Gastroesophageal sphincter (tissue), 4 donors: ENCODE measurements around the gene EIF4A3. TPM values are rescaled to one million over a fixed set of nuclear protein-coding genes. Genes with fewer than 3 reads are reported as not detected.
A peak's percentile ranks its signal among the peaks of the same experiment; 100 is the strongest.

Experiments
- ATAC-seq: fragments of 150-250 bp; one replicate; pipeline ENCODE4 v1.9.1; 2016; ENCODE audit warnings: mild to moderate bottlenecking, moderate library complexity
- H3K27ac ChIP-seq, 4 donors: fragments of 200-600 bp; sonication (generic) in 3 of 4; 1 replicate in 3 of 4; 2 replicates in 1 of 4; pipeline ENCODE4 v1.5.1; 2016 to 2019
- H3K27me3 ChIP-seq: fragments of 200-600 bp; sonication (generic); one replicate; pipeline ENCODE4 v1.5.1; 2019
- H3K36me3 ChIP-seq, 2 donors: fragments of 200-600 bp; sonication (generic); one replicate each; pipeline ENCODE4 v1.5.1; 2019; ENCODE audit warnings: control low read depth in 1 of 2
- H3K4me1 ChIP-seq, 3 donors: fragments of 200-600 bp; sonication (generic); 1 replicate in 2 of 3; 2 replicates in 1 of 3; pipeline ENCODE4 v1.5.1; 2016 to 2019; ENCODE audit warnings: control low read depth in 2 of 3
- H3K4me3 ChIP-seq, 2 donors: fragments of 200-600 bp; sonication (generic); one replicate each; pipeline ENCODE4 v1.5.1; 2019; ENCODE audit warnings: mild to moderate bottlenecking in 1 of 2, moderate library complexity in 1 of 2
- H3K9me3 ChIP-seq, 3 donors: fragments of 200-600 bp; sonication (generic); one replicate each; pipeline ENCODE4 v1.5.1; 2017 to 2019; ENCODE audit warnings: control low read depth in 2 of 3
- CTCF ChIP-seq, 4 experiments: fragments of 200-600 bp in 2 of 4; fragments of 450-650 bp in 2 of 4; sonication (generic) in 1 of 4; IDR thresholded peaks; one replicate each; pipeline ENCODE4 v1.5.1; 2017 to 2019; ENCODE audit warnings: antibody characterized with exemption in 4 of 4, mild to moderate bottlenecking in 2 of 4, moderate library complexity in 2 of 4
- EP300 ChIP-seq: sonication (generic); formaldehyde crosslinking; IDR thresholded peaks from one replicate; pipeline ENCODE4 v1.6.1; 2017; ENCODE audit warnings: antibody characterized with exemption, mild to moderate bottlenecking
- POLR2A ChIP-seq, 2 donors: fragments of 450-650 bp; IDR thresholded peaks; one replicate each; pipeline ENCODE4 v1.6.1; 2017; ENCODE audit warnings: antibody characterized with exemption in 2 of 2, mild to moderate bottlenecking in 2 of 2, moderate library complexity in 1 of 2
- POLR2AphosphoS5 ChIP-seq: sonication (generic); formaldehyde crosslinking; IDR thresholded peaks from one replicate; pipeline ENCODE4 v1.6.1; 2017; ENCODE audit warnings: antibody characterized with exemption
- WGBS, 2 donors: methylation state at CpG; one replicate each; pipeline ENCODE4 v1.1.5; 2018; ENCODE audit warnings: low coverage in 1 of 2; 5-methylcytosine and 5-hydroxymethylcytosine counted together
- total RNA-seq, 4 donors: library from RNA; depleted of rRNA; stranded (reverse); fragments of >200 nt; gene quantifications; one replicate each; pipeline ENCODE4 v1.1.0, GENCODE V29; 2016

Gene EIF4A3
- total RNA-seq, 4 donors from 2014 or later: 37.9 to 61.6 (median 49.0) TPM

DNA sequence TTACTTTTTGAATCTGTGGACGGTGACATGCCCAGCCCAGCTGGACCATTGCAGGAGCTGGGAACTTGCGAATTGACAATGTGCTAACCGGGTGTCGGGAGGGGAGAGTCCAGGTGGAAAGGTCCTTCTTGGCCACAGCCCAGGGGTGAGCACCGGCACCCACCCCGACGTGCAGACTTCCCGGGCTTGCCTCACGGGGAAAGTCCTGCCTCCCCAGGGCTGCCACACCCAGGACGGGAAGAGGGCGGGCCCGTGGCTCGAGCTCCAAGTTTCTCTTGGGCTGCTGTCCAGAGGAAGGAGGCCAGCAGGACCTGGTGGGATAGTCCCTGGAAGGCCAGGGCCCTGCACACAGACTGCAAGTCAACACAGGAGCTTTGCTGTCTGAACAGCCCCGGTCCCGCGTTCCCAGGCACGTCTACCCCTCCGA, 40.6 kb upstream of the EIF4A3 start:
- 30 to 57% methylated on average over 2 to 5 of the region's 18 CpGs for whole genome bisulfite sequencing, 2 donors

GRCh38 chr17:80187090-80187489, 40.2 kb upstream of the EIF4A3 start:
- H3K9me3 ChIP-seq: no peaks in the 10 kb centered on the region
- WGBS, 2 donors: 67 to 75% methylated on average over 13 to 16 of the region's 16 CpGs
- no peaks in the 10 kb centered on the region for H3K36me3 ChIP-seq
- H3K27me3 ChIP-seq: peaks cover 51% of the 10 kb centered on the region
- H3K27ac ChIP-seq: peak overlapping the region in 1 of 4 donors; percentile 20
- peak; percentile 53 for ATAC-seq
- H3K4me3 ChIP-seq: no peak overlapping the region
- H3K4me1 ChIP-seq: peaks cover 0 to 21% (median 0%) of the 10 kb centered on the region in 3 donors
- TF ChIP-seq CTCF (IDR thresholded peaks at IDR 0.05) (no peak), EP300 (no peak), POLR2A (IDR thresholded peaks at IDR 0.05) (no peak), POLR2AphosphoS5 (no peak)

More for the DNA sequence above, 40.6 kb upstream of the EIF4A3 start:
- peaks cover 0 to 22% (median 0%) of the 10 kb centered on the region in 3 donors for H3K4me1 ChIP-seq
- H3K36me3 ChIP-seq: no peaks in the 10 kb centered on the region
- no peak overlapping the region for H3K4me3 ChIP-seq
- peaks cover 48% of the 10 kb centered on the region for H3K27me3 ChIP-seq
- peak; percentile 83 for ATAC-seq
- TF ChIP-seq CTCF (IDR thresholded peaks at IDR 0.05) (no peak), EP300 (no peak), POLR2A (IDR thresholded peaks at IDR 0.05) (no peak), POLR2AphosphoS5 (no peak)
- peak overlapping the region in 1 of 4 donors; percentile 20 for H3K27ac ChIP-seq
- no peaks in the 10 kb centered on the region for H3K9me3 ChIP-seq

DNA sequence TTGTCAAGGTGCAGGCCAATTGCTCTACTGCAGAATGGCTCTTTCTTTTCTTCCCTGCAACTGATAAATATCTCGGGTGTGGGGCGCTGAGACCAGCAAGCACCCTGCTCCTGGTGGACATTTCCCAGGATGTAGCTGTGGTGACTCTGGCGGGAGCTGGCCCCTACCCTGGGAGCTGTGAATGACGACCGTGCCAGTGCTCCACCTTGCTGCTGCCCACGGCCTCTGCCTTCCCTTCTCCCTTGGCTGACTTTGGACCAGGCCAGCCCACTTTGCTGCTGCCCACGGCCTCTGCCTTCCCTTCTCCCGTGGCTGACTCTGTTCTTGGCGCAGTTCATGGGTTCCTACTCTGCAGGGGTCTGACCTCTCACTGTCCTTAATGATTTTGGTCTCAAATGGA, 39.0 kb upstream of the EIF4A3 start:
- TF ChIP-seq EP300 (no peak), CTCF (IDR thresholded peaks at IDR 0.05) (no peak), POLR2A (IDR thresholded peaks at IDR 0.05) (no peak), POLR2AphosphoS5 (no peak)
- no peak overlapping the region for H3K27ac ChIP-seq
- H3K27me3 ChIP-seq: peaks cover 55% of the 10 kb centered on the region
- WGBS, 2 donors: 63% methylated on average over 4 of the region's 9 CpGs; no CpG with 5 or more reads in 1 of the 2 donors
- H3K9me3 ChIP-seq: no peaks in the 10 kb centered on the region
- no peak overlapping the region for H3K4me3 ChIP-seq
- H3K36me3 ChIP-seq: no peaks in the 10 kb centered on the region
- H3K4me1 ChIP-seq: peaks cover 0 to 10% (median 0%) of the 10 kb centered on the region in 3 donors
- ATAC-seq: no peak

DNA sequence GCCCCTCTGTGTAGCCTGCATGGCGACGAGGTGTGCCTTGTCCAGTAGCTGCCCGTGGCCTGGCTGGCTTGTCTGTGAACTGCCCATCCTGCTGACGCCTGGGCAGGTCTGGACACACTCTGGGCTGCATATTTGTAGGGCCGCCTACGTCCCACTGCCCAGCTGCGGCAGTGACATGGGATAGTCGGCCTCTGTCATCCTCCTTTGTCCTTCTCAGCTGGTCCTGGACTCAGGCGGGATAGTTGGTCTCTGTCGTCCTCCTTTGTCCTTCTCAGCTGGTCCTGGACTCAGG, 37.4 kb upstream of the EIF4A3 start:
- no peak for ATAC-seq
- Histone ChIP-seq H3K27ac (no peak overlapping the region), H3K9me3 (no peaks in the 10 kb centered on the region), H3K27me3 (peaks cover 52% of the 10 kb centered on the region), H3K4me3 (no peak overlapping the region), H3K36me3 (no peaks in the 10 kb centered on the region), H3K4me1 (peaks cover 0 to 10% (median 0%) of the 10 kb centered on the region in 3 donors)
- 72% methylated on average over 8 of the region's 10 CpGs; no CpG with 5 or more reads in 1 of the 2 donors for WGBS, 2 donors
- TF ChIP-seq POLR2AphosphoS5 (no peak), CTCF (IDR thresholded peaks at IDR 0.05) (no peak), POLR2A (IDR thresholded peaks at IDR 0.05) (no peak), EP300 (no peak)

DNA sequence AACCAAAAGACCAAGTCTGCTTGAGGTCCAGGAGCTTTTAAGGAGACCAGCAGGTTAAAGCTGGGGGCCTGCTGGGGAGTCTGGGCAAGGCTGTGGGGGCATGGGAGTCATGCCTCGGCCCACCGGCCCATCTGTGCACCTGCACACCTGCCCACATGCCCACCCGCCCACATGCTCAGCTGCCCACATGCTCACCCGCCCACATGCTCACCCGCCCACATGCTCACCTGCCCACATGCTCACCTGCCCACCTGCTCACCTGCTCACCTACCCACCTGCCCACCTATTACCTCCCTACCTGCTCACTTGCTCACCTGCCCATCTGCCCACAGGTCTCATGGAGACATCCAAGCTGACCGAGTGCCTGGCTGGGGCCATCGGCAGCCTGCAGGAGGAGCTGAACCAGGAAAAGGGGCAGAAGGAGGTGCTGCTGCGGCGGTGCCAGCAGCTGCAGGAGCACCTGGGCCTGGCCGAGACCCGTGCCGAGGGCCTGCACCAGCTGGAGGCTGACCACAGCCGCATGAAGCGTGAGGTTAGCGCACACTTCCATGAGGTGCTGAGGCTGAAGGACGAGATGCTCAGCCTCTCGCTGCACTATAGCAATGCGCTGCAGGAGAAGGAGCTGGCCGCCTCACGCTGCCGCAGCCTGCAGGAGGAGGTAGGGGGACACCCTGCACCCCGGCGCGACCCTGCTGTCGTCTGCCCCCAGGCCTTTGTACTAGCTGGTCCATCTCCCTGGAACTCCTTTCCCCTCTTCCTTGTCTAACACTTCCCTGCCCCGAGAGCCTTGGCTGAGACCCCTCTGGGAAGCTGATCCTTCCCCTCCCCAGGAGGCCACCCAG, 36.9 kb upstream of the EIF4A3 start:
- TF ChIP-seq EP300 (no peak), CTCF (IDR thresholded peaks at IDR 0.05) (no peak), POLR2A (IDR thresholded peaks at IDR 0.05) (no peak), POLR2AphosphoS5 (no peak)
- H3K36me3 ChIP-seq: no peaks in the 10 kb centered on the region
- H3K9me3 ChIP-seq: no peaks in the 10 kb centered on the region
- peaks cover 47% of the 10 kb centered on the region for H3K27me3 ChIP-seq
- H3K4me1 ChIP-seq: peaks cover 0 to 10% (median 0%) of the 10 kb centered on the region in 3 donors
- H3K4me3 ChIP-seq: no peak overlapping the region
- no peak overlapping the region for H3K27ac ChIP-seq
- no peak for ATAC-seq
- WGBS, 2 donors: 70% methylated on average over 2 of the region's 26 CpGs; no CpG with 5 or more reads in 1 of the 2 donors
